Muscle layer of colon (tissue), 2 donors: Measurements from ENCODE around the gene CYREN.
"Not testable (repeated sequence)": the region's sequence is repeated elsewhere in the genome, so short reads cannot be mapped to it uniquely, and the experiment has no call there.

ENCODE experiments used
- H3K27ac ChIP-seq: one replicate; pipeline ENCODE4 v1.7.0; 2013; ENCODE audit warnings: low read depth, mild to moderate bottlenecking, low read length, moderate library complexity
- H3K27me3 ChIP-seq, 2 donors: one replicate each; pipeline ENCODE4 v1.7.0; 2013; ENCODE audit warnings: low read length in 2 of 2, mild to moderate bottlenecking in 2 of 2; ENCODE audit not compliant: insufficient read depth in 2 of 2, control insufficient read depth in 1 of 2
- H3K36me3 ChIP-seq: one replicate; pipeline ENCODE4 v1.7.0; 2013; ENCODE audit warnings: mild to moderate bottlenecking, low read length; ENCODE audit not compliant: insufficient read depth
- H3K4me1 ChIP-seq: one replicate; pipeline ENCODE4 v1.7.0; 2013; ENCODE audit warnings: mild to moderate bottlenecking, low read length; ENCODE audit not compliant: insufficient read depth
- H3K4me3 ChIP-seq, 2 donors: one replicate each; pipeline ENCODE4 v1.7.0; 2013; ENCODE audit warnings: low read length in 2 of 2, low read depth in 1 of 2, mild to moderate bottlenecking in 1 of 2, moderate library complexity in 1 of 2
- H3K9ac ChIP-seq: one replicate; pipeline ENCODE4 v1.7.0; 2013; ENCODE audit warnings: low read length
- H3K9me3 ChIP-seq: one replicate; pipeline ENCODE4 v1.7.0; 2013; ENCODE audit warnings: mild to moderate bottlenecking, low read length
- donor health status: abdominal sarcoma.
- donor health status: Adenocarcinoma of cecum.

CYREN gene

GRCh38 chr7:135171581-135172291 lies 1.2 kb upstream of the CYREN start:
- Histone ChIP-seq H3K4me3 (peak overlapping the region in 1 of 2 donors; percentile 79), H3K4me1 (peaks cover 27% of the 10 kb centered on the region), H3K36me3 (peaks cover 17% of the 10 kb centered on the region), H3K27ac (peak overlapping the region; percentile 49)
- not testable (repeated sequence) for H3K27me3 ChIP-seq, H3K9ac ChIP-seq, H3K9me3 ChIP-seq

GRCh38 chr7:135170998-135171481 lies 533 bp upstream of the CYREN start:
- Histone ChIP-seq H3K27ac (peak overlapping the region; percentile 97), H3K4me3 (peak overlapping the region; percentile 79 to 90), H3K4me1 (peaks cover 27% of the 10 kb centered on the region), H3K36me3 (peaks cover 23% of the 10 kb centered on the region)
- not testable (repeated sequence) for H3K27me3 ChIP-seq, H3K9ac ChIP-seq, H3K9me3 ChIP-seq

- Histone ChIP-seq H3K27ac (peak overlapping the region; percentile 97), H3K9ac (peak overlapping the region; percentile 84), H3K4me1 (peaks cover 27% of the 10 kb centered on the region), H3K9me3 (no peaks in the 10 kb centered on the region), H3K4me3 (peak overlapping the region; percentile 79 to 90), H3K27me3 (no peaks in the 10 kb centered on the region), H3K36me3 (peaks cover 34% of the 10 kb centered on the region)
These were observed 588 bp downstream of the CYREN start for GRCh38 chr7:135169964-135170273.

- Histone ChIP-seq H3K27ac (peak overlapping the region; percentile 97), H3K27me3 (no peaks in the 10 kb centered on the region), H3K9me3 (no peaks in the 10 kb centered on the region), H3K4me3 (peak overlapping the region; percentile 79 to 90), H3K4me1 (peaks cover 27% of the 10 kb centered on the region), H3K36me3 (peaks cover 37% of the 10 kb centered on the region), H3K9ac (peak overlapping the region; percentile 84)
These were observed 1.2 kb downstream of the CYREN start for GRCh38 chr7:135169141-135169963.

- Histone ChIP-seq H3K9me3 (no peaks in the 10 kb centered on the region), H3K4me1 (peaks cover 27% of the 10 kb centered on the region), H3K4me3 (no peak overlapping the region), H3K27ac (no peak overlapping the region), H3K27me3 (no peaks in the 10 kb centered on the region), H3K36me3 (peaks cover 43% of the 10 kb centered on the region), H3K9ac (no peak overlapping the region)
These were observed 1.9 kb downstream of the CYREN start for GRCh38 chr7:135168489-135169140.

GRCh38 chr7:135168001-135168400 lies 2.5 kb downstream of the CYREN start:
- no peaks in the 10 kb centered on the region for H3K27me3 ChIP-seq
- H3K9ac ChIP-seq = no peak overlapping the region
- no peak overlapping the region for H3K27ac ChIP-seq
- peaks cover 43% of the 10 kb centered on the region for H3K36me3 ChIP-seq
- no peaks in the 10 kb centered on the region for H3K9me3 ChIP-seq
- peaks cover 27% of the 10 kb centered on the region for H3K4me1 ChIP-seq
- no peak overlapping the region for H3K4me3 ChIP-seq

GRCh38 chr7:135167365-135167917 lies 3.1 kb downstream of the CYREN start:
- Histone ChIP-seq H3K27ac (no peak overlapping the region), H3K9me3 (no peaks in the 10 kb centered on the region)

GRCh38 chr7:135166338-135166990 lies 4.0 kb downstream of the CYREN start:
- Histone ChIP-seq H3K9ac (no peak overlapping the region), H3K4me3 (no peak overlapping the region), H3K36me3 (peaks cover 48% of the 10 kb centered on the region), H3K4me1 (peaks cover 28% of the 10 kb centered on the region), H3K27me3 (no peaks in the 10 kb centered on the region), H3K9me3 (no peaks in the 10 kb centered on the region), H3K27ac (no peak overlapping the region)

More at GRCh38 chr7:135167365-135167917, 3.1 kb downstream of the CYREN start:
- Histone ChIP-seq H3K9ac (no peak overlapping the region), H3K27me3 (no peaks in the 10 kb centered on the region), H3K4me1 (peaks cover 27% of the 10 kb centered on the region), H3K4me3 (no peak overlapping the region), H3K36me3 (peaks cover 44% of the 10 kb centered on the region)

- Histone ChIP-seq H3K9ac (no peak overlapping the region), H3K9me3 (no peaks in the 10 kb centered on the region), H3K36me3 (peaks cover 48% of the 10 kb centered on the region), H3K27me3 (no peaks in the 10 kb centered on the region), H3K27ac (no peak overlapping the region), H3K4me1 (peaks cover 31% of the 10 kb centered on the region), H3K4me3 (no peak overlapping the region)
These were observed 4.6 kb downstream of the CYREN start for GRCh38 chr7:135165862-135166261.

GRCh38 chr7:135164357-135165061 lies 6.0 kb downstream of the CYREN start:
- Histone ChIP-seq H3K36me3 (peaks cover 48% of the 10 kb centered on the region), H3K4me3 (no peak overlapping the region), H3K9ac (no peak overlapping the region), H3K9me3 (no peaks in the 10 kb centered on the region), H3K27ac (no peak overlapping the region), H3K4me1 (peaks cover 35% of the 10 kb centered on the region), H3K27me3 (no peaks in the 10 kb centered on the region)
